ENCODE measurements around the gene EPHB1. TPM values are rescaled to one million over a fixed set of nuclear protein-coding genes. Genes with fewer than 3 reads are reported as not detected.

Gene EPHB1
- total and polyA plus RNA-seq, 2 of the 13 experiments (the other 11 are each of a cell fraction or from before 2014, with no cell fraction given): 0.07 to 0.21 TPM

GRCh38 chr3:135097276-135097946, 302.4 kb downstream of the EPHB1 start (continued):
- TF ChIP-seq ATF6 (CRISPR knock-in tag; conservative IDR thresholded peaks at IDR 0.05): no peak
- TF ChIP-seq ERF (CRISPR knock-in tag; IDR thresholded peaks at IDR 0.05): no peak

- Histone ChIP-seq H3K4me1 (ENCODE audit: insufficient read depth, low read length) (no peaks in the 10 kb centered on the region), H3K9me3 (ENCODE audit: low read length) (no peaks in the 10 kb centered on the region), H3K36me3 (replicated peaks in 1 of 2; ENCODE audit: control insufficient read depth in 1 of 2, insufficient read depth in 2 of 2, low read length in 2 of 2) (no peaks in the 10 kb centered on the region), H4K20me1 (ENCODE audit: insufficient read depth, low read length) (no peaks in the 10 kb centered on the region), H3K9ac (ENCODE audit: insufficient read depth, low read depth, low read length) (no peak overlapping the region), H3K27me3 (ENCODE audit: control insufficient read depth in 1 of 2, insufficient read depth in 2 of 2, low read length in 2 of 2) (no peaks in the 10 kb centered on the region), H3K4me3 (replicated peaks in 1 of 3; ENCODE audit: insufficient read depth in 1 of 3, low read depth in 2 of 3, low read length in 3 of 3) (no peak overlapping the region), H3K27ac (ENCODE audit: extremely low read length, insufficient read depth, low read length) (no peak overlapping the region), H2AFZ (ENCODE audit: low read length) (no peak overlapping the region), H3K79me2 (ENCODE audit: insufficient read depth, low read length) (no peaks in the 10 kb centered on the region), H3K4me2 (ENCODE audit: low read depth, low read length) (no peak overlapping the region)
- in situ Hi-C loops (cut with HindIII; ENCODE audit: extremely low pct_ligation_motif_present, low pct_unique_long_range_greater_than_20kb): no loop called here
- ChIA-PET POLR2A (no interaction called here), CTCF (ENCODE audit: low intra/inter-chr PET ratio, low total read pairs) (no interaction called here)
- intact Hi-C loops (cut with micrococcal nuclease; ENCODE audit: unreplicated experiment): no loop called here
- BruUV-seq (replicated peaks): no TSS peak
- FAIRE-seq: no peak
- no peak for ATAC-seq
- 17% methylated on average over 5 of the region's 5 CpGs for WGBS (ENCODE audit: low lambda C conversion rate)
- DNase-seq (ENCODE audit: low spot score): no peak
- TF ChIP-seq ZNF7 (CRISPR knock-in tag; IDR thresholded peaks at IDR 0.05) (no peak), E2F1 (CRISPR knock-in tag; IDR thresholded peaks at IDR 0.05) (no peak), FOXP1 (IDR thresholded peaks at IDR 0.05) (no peak), FOXP1 (CRISPR knock-in tag; IDR thresholded peaks at IDR 0.05) (no peak), HDAC6 (IDR thresholded peaks at IDR 0.05; ENCODE audit: low read depth, low read length) (no peak), ZNF619 (CRISPR knock-in tag; IDR thresholded peaks at IDR 0.05) (no peak), ZSCAN21 (CRISPR knock-in tag; IDR thresholded peaks at IDR 0.05; ENCODE audit: borderline replicate concordance) (no peak), NFAT5 (CRISPR knock-in tag; IDR thresholded peaks at IDR 0.05) (no peak), NFE2 (CRISPR knock-in tag; IDR thresholded peaks at IDR 0.05) (no peak), RFXANK (CRISPR knock-in tag; IDR thresholded peaks at IDR 0.05) (no peak), ZNF138 (CRISPR knock-in tag; IDR thresholded peaks at IDR 0.05; ENCODE audit: low read depth) (no peak)
- TF ChIP-seq, protein P1, sequence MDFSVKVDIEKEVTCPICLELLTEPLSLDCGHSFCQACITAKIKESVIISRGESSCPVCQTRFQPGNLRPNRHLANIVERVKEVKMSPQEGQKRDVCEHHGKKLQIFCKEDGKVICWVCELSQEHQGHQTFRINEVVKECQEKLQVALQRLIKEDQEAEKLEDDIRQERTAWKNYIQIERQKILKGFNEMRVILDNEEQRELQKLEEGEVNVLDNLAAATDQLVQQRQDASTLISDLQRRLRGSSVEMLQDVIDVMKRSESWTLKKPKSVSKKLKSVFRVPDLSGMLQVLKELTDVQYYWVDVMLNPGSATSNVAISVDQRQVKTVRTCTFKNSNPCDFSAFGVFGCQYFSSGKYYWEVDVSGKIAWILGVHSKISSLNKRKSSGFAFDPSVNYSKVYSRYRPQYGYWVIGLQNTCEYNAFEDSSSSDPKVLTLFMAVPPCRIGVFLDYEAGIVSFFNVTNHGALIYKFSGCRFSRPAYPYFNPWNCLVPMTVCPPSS (IDR thresholded peaks at IDR 0.05): no peak
Measured at GRCh38 chr3:135099734-135100355, 304.8 kb downstream of the EPHB1 start.
